ENCODE data around the gene DUS2.

- TF ChIP-seq EZH2 (IDR thresholded peaks at IDR 0.05; ENCODE audit: low read length), result no peak
- TF ChIP-seq CTCF (optimal IDR thresholded peaks at IDR 0.05 in 1 of 3, IDR thresholded peaks at IDR 0.05 in 1 of 3, conservative IDR thresholded peaks at IDR 0.05 in 1 of 3; ENCODE audit: extremely low read depth in 1 of 3, insufficient read depth in 2 of 3, low read length in 3 of 3), result no peak
These were observed 59.6 kb downstream of the DUS2 start for GRCh38 chr16:68082629-68083238.
